ENCODE measurements around the gene FAP.

FAP gene

GRCh38 chr2:162199913-162200312 is 43.3 kb downstream of the FAP start:
- DNase-seq (ENCODE audit: low read depth) = no peak
- no peak overlapping the region for H3K4me3 ChIP-seq (ENCODE audit: control insufficient read depth, low read depth, low read length)
- TF ChIP-seq, protein P1, sequence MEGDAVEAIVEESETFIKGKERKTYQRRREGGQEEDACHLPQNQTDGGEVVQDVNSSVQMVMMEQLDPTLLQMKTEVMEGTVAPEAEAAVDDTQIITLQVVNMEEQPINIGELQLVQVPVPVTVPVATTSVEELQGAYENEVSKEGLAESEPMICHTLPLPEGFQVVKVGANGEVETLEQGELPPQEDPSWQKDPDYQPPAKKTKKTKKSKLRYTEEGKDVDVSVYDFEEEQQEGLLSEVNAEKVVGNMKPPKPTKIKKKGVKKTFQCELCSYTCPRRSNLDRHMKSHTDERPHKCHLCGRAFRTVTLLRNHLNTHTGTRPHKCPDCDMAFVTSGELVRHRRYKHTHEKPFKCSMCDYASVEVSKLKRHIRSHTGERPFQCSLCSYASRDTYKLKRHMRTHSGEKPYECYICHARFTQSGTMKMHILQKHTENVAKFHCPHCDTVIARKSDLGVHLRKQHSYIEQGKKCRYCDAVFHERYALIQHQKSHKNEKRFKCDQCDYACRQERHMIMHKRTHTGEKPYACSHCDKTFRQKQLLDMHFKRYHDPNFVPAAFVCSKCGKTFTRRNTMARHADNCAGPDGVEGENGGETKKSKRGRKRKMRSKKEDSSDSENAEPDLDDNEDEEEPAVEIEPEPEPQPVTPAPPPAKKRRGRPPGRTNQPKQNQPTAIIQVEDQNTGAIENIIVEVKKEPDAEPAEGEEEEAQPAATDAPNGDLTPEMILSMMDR (conservative IDR thresholded peaks at IDR 0.05; ENCODE audit: control insufficient read depth, insufficient read depth, low read depth, low read length) = no peak

GRCh38 chr2:162198239-162198638 is 45.0 kb downstream of the FAP start:
- DNase-seq (ENCODE audit: low read depth) = no peak
- TF ChIP-seq, protein P1 (conservative IDR thresholded peaks at IDR 0.05; ENCODE audit: control insufficient read depth, insufficient read depth, low read depth, low read length) = no peak
- no peak overlapping the region for H3K4me3 ChIP-seq (ENCODE audit: control insufficient read depth, low read depth, low read length)

- TF ChIP-seq, protein P1 (conservative IDR thresholded peaks at IDR 0.05; ENCODE audit: control insufficient read depth, insufficient read depth, low read depth, low read length) = no peak
- peak; percentile 45 for DNase-seq (ENCODE audit: low read depth)
- no peak overlapping the region for H3K4me3 ChIP-seq (ENCODE audit: control insufficient read depth, low read depth, low read length)
Observed at GRCh38 chr2:162197069-162197825, 46.0 kb downstream of the FAP start.

- DNase-seq (ENCODE audit: low read depth) = peak; percentile 83
- TF ChIP-seq, protein P1 (conservative IDR thresholded peaks at IDR 0.05; ENCODE audit: control insufficient read depth, insufficient read depth, low read depth, low read length) = no peak
- no peak overlapping the region for H3K4me3 ChIP-seq (ENCODE audit: control insufficient read depth, low read depth, low read length)
Observed at GRCh38 chr2:162196638-162197037, 46.6 kb downstream of the FAP start.

DNA sequence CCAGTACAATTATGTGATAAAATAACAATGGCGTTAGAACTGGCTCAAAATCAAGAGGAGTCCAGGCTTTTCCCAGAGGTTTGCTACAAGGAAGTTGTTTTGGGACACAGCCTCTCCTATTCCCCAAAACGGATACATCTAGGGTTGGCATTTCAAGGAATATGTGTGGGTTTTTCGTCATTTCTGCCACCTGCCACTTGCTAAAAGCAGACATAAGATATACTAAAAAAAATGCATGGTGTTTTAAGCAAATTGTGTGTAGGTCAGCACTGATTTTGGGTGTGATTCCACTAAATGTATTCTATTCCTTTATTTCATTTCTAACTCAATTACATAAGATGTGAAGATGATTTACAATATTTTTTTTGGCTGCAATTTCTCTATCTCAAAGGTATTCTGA is 54.8 kb downstream of the FAP start:
- no peak overlapping the region for H3K4me3 ChIP-seq (ENCODE audit: control insufficient read depth, low read depth, low read length)
- TF ChIP-seq, protein P1 (conservative IDR thresholded peaks at IDR 0.05; ENCODE audit: control insufficient read depth, insufficient read depth, low read depth, low read length) = no peak
- no peak for DNase-seq (ENCODE audit: low read depth)

- H3K4me3 ChIP-seq (ENCODE audit: control insufficient read depth, low read depth, low read length) = no peak overlapping the region
- TF ChIP-seq, protein P1 (conservative IDR thresholded peaks at IDR 0.05; ENCODE audit: control insufficient read depth, insufficient read depth, low read depth, low read length) = no peak
- no peak for DNase-seq (ENCODE audit: low read depth)
Observed at GRCh38 chr2:162185541-162186232, 57.6 kb downstream of the FAP start.
